ENCODE measurements around the gene CFAP299.
"Not testable (repeated sequence)": the region's sequence is repeated elsewhere in the genome, so short reads cannot be mapped to it uniquely, and the experiment has no call there.

Gene CFAP299

DNA sequence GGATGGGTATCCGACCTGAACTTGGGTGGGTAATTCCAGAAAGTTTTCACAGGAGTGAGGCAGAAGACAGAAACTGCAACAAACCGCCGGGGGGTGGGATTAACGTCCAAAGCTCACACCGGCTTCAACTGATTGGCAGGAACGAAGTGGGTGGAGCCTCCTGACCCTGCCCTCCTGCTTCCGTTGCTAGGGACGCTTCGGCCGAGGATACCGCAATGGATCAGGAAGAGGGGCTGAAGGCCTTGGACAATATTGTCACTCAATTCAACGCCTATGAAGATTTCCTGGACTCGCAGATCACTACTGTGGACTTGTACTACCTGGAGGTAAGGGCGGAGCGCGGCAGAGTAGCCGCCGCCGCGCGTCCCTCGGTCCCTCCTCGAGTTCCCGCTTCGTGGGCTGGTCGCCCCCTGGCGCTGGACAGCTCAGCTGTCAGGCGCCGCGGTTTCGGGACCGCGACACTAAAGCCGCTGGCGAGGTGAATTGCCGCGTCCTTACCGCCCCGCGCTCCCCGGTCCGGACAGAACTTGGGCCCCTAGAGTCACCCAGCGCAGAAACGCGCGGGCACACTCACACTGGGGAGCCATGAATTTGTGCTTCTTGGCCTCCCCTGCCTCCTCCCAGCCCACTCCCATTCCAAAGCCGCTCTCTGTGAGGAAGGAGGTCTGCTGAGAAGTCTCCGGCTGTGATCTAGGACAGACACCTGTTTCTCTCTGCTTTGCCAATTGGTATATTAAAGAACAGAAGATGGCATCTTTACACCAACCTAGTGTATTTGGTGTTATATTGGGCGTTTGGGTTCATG is at the start of gene CFAP299:
Gene CFAP299 (plus strand): TSS at position 177 of the 805 bp plus-strand sequence.
- peak; percentile 84 for DNase-seq

DNA sequence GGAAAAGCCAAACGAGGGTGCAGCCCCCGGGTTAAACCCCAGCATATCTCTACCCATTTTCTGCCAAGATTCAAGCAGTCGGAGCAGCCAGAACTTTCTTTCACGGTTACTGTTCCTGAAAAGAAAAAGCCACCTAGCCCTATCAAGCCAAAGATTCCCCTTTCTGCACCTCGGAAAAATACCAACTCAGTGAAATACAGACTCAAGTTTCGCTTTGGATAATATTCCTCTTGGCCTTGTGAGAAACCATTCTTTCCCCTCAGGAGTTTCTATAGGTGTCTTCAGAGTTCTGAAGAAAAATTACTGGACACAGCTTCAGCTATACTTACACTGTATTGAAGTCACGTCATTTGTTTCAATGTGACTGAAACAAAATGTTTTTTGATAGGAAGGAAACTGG is 49.1 kb upstream of the CFAP299 start:
- DNase-seq: no peak

DNA sequence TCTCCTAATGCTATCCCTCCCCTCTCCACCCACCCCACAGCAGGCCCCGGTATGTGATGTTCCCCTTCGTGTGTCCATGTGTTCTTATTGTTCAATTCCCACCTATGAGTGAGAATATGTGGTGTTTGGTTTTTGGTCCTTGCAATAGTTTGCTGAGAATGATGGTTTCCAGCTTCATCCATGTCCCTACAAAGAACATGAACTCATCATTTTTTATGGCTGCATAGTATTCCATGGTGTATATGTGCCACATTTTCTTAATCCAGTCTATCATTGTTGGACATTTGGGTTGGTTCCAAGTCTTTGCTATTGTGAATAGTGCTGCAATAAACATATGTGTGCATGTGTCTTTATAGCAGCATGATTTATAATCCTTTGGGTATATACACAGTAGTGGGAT is 44.9 kb upstream of the CFAP299 start:
- DNase-seq: not testable (repeated sequence)

DNA sequence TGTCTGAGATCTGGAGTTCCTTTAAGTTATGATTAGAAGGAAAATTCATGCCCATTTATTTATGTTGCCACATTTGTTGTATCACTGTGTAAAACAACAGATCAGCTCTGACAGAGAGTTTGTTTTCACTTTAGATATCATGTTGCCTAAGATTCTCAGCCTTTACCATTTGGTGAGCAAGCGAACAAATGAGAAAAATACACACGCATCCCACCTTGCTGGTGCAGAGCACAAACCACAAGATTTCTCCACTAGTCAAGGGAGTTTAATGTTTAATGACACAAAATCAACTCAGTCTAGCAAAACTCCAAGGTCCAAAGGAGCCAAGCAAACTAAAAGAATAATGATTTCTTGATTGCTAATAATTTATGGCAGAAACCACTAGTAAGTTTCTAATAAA is 41.3 kb upstream of the CFAP299 start:
- no peak for DNase-seq

DNA sequence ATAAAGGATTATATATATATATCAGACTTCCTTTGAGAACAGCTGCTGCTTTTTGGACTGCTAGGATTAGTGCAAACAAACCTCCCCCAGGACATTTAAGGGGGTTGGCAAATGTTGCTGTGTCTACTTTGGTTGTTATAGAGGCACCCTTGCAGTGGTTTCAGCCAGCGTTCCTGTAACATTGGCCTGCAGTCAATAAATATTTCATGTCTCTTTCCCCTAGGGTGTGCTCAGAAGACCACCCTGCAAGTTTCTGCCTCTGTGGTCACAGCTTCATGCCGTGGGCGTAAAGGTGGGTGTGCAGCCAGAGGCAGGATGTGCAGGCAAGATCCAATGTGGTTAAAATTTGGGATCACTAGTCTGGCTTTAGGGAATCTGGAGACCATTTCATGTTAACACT is 40.2 kb upstream of the CFAP299 start:
- DNase-seq: peak; percentile 54

DNA sequence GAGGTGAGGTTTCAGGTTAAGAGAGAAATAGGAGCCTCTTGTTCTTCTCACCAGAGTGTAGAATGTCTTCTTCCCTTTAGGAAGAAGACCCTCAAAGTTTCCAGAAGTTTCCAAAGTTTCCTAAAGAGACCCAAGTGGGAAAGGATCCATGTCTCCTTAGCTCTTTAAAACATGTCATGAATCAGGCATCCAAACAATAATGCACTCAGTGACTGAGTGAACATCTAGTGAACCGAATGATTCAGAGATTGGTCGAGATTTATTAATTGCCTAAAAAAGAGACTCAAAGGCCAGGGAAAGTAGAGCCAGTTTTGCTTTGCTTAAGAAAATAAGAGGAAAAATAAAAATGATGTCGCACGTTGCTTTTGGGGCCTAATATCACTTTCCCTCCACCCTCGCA is 39.7 kb upstream of the CFAP299 start:
- no peak for DNase-seq

GRCh38 chr4:80301884-80302283 is 33.6 kb upstream of the CFAP299 start:
- DNase-seq: no peak

DNA sequence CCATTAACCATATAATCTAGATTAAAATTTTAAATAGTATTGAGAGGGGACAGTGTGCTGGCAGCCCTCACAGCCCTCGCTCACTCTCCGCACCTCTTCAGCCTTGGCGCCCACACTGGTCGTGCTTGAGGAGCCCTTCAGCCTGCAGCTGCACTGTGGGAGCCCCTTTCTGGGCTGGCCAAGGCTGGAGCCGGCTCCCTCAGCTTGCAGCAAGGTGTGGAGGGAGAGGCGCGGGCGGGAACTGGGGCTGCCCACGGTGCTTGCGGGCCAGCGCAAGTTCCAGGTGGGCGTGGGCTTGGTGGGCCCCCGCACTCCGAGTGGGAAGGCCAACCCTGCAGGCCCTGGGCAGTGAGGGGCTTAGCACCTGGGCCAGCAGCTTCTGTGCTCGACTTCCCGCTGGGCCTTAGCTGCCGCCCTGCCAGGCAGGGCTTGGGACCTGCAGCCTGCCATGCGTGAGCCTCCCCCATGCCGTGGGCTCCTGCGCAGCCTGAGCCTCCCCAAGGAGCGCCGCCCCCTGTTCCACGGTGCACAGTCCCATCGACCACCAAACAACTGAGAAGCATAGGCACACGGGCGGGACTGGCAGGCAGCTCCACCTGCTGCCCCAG is 32.8 kb upstream of the CFAP299 start:
- no peak for DNase-seq

- no peak for DNase-seq
Measured at GRCh38 chr4:80305466-80305865, 30.1 kb upstream of the CFAP299 start.

- DNase-seq: no peak
Measured at GRCh38 chr4:80306260-80306659, 29.3 kb upstream of the CFAP299 start.

DNA sequence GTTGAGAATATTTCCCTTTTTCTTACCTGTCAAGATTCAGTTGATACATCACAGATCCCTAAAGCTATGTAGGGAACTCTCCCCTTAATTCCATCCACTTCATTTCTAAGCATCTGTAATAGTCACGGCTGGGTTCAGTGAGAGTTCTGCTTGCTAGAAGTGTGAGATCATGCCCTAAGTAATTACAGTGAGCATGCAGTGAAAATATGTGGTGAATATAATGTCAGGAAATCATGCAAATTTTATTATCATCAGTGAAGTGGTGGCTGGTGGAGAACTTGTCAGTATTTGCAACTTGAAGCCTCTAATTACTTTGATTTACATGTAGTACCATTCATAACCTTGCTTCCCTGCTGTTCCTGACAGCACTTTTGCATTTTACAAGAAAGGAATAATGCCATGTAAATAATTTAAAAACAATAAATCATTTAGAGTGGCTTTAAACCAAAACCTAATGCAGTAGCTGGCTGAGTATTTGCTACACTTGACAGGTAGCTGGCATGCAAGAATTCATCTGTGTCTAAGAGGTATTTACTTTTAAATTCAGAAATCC is 28.3 kb upstream of the CFAP299 start:
- DNase-seq: peak; percentile 73

DNA sequence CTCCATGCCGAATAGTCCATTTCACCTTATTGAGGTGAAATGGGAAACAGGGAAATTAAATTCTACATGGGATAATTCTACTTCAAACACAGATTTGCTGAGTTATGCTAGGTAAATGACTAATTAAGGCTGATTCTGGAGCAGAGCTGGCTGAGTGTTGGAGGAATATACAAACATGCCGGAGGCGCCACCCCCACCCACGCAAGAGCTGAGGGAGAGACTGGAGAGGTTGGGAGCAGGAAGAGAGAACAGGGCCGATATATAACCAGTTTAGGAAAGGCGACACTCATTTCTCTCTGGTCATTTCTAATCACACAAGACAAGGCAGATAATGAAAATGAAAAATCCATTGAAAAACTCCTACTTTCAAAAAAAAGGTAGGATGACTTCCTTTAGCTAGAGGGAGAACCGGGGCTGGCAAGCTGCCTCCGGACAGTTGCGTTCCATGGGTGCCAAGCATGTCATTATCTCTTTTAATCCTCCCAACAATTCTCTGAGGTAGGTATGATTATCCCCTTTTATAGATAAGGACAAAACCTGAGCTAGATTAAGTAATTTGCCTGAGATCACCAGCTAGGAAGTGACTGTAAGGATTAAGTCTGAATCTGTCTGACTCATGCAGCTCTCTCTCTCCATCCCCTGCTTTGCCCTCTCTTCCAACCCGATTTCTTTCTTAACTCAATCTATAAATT is 27.6 kb upstream of the CFAP299 start:
- DNase-seq: peak; percentile 38

DNA sequence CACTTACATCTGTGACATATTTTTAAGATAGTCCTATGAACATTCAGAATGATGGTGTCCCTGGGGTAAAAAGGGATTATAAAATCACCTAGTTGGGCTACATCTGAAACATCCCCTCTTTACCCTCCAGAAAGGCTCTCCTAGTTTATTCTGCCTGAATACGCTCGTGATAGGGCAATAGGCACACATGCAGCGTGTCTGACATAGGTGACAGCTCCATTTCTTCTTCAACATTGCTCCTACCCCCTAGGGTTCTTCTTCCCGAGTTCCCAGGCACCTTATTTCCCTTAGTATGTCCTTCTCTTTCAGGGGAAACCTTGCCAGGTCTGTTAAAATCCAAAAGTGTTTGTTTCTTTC is 27.1 kb upstream of the CFAP299 start:
- DNase-seq: no peak

DNA sequence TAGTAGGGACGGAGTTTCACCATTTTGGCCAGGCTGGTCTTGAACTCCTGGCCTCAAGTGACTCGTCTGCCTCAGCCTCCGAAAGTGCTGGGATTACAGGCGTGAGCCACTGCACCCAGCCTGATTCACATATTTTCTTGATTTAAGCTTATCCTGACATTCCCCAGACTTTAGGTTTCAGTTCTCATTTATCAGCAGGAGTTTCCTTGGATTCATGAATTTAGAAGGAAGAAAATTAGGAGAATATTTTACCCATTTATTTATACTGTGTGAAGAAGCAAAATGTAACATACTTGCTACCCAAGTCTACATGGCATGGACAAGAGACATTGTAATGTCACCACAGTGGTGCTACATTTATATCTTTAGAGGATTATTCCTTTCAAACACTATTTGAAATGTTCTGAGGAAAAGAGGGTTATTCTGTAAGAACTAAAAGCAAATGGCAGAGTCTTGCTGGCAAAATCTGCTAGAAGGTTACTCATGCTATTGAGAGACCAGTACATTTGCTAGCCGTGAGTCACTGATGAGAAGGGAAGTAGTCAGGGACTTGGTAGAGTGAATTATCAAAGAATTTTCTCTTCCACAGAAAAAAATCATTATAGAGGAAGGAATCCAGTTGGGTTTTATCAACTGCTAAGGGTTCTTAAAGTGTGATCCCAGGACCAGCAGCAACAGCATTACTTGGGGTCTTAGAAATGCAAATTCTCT is 26.1 kb upstream of the CFAP299 start:
- no peak for DNase-seq

GRCh38 chr4:80311130-80311529 is 24.4 kb upstream of the CFAP299 start:
- no peak for DNase-seq

DNA sequence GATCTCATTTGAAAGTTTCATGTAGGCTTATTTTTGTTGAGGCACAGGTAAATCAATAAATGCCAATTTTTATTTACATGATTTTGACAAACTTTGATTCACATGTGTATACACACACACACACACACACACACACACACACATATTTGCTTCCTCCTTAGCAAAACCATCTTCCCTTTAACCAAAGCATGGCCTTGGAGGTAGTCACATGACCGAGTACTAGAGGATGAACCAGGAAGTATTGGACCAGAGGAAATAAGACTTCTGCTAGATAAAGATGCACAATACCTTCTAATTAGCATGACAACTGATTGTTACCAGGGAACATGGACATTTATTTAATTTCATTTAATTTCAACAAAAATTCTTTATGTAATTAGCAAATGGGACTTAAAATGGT is 23.4 kb upstream of the CFAP299 start:
- no peak for DNase-seq

DNA sequence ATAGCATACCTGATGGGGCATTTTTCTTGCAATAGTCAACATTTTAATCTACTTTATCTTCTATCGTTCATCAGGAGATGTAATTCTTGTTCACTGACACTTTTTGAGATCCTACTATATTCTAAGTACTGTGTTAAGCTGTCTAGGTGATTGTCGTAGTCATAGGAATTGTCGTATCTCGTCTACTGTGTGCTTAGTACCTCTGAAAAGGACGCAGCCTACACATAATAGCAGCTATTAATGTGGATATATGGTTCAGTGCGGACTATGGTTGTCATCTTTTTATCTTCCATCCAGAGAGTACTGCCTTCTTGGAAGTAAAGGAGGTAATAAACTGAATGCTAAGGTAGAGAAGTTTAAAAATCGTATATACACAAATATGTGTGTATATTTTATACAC is 21.9 kb upstream of the CFAP299 start:
- no peak for DNase-seq

GRCh38 chr4:80315848-80316247 is 19.7 kb upstream of the CFAP299 start:
- not testable (repeated sequence) for DNase-seq

DNA sequence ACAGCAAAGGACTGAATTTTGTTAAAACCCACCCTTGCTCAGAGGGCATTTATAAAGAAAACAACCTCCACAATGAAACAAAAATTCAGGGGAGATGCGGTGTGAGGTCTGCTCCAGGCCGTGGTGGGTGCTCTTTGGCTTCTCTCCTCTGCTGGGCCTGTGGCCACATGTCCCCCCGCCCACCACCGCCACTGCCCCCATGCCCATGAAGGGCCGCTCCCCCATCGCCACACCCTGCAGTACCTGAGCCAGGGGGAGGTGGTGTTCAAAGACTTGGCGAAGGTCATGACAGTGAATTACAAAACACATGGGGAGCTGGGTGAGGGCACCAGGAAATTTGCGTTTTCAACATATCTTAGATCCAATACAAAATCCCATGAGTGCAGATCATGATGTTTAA is 14.2 kb upstream of the CFAP299 start:
- no peak for DNase-seq

DNA sequence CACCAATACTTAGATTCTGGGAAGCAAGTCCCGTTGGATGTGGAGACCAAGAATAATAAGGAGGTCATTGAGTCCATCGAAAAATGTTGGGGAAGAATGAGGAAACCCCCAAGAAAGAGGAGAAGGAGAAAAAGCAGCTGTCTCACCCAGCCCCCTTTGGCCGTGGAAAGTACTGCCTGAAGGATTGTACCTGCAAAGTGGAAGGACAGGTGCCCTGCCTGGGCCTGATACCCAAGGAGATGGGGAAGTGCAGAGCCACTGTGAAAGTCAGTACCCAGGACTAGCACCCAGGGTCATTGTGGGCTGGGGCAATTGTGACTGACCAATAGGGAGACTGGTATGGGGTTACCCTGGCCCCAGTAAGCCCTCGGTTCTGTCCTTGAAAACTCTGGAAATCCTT is 13.8 kb upstream of the CFAP299 start:
- no peak for DNase-seq

DNA sequence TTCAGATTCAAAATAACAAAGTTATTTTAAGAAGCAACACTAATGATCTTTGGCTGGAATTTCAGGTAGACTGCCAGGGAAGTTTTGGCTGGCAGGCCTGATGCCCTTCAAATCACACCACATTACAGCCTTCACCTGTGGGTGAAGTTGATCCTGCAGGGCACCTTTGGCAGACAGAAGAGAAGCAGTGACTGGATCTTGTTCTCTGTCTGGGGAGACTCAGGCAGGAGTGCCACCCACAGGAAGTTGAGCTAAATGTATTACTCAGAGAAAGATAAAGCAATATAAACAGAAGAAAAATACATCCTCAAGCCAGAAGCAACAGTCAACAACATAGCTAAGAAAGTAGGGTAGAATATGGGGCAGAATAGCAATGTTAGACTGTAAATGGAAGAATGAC is 12.8 kb upstream of the CFAP299 start:
- DNase-seq: peak; percentile 60

DNA sequence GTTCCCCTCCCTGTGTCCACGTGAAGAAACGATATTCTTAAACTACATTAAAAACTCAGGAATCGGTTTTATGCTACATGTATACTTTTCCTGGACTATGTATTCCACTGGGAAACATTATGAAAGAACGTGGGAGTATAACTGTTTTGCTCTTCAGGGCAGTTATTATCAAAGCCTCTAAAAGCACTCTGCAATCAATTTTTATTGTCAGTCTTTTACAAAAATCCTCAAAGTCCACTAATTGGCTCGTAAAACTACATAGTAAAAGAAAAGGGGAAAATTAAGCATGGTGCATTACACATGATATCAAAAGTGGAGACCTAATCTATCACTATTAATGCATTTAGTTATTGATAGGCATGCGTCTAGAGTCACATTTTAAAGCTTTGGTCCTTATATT is 11.4 kb upstream of the CFAP299 start:
- no peak for DNase-seq

DNA sequence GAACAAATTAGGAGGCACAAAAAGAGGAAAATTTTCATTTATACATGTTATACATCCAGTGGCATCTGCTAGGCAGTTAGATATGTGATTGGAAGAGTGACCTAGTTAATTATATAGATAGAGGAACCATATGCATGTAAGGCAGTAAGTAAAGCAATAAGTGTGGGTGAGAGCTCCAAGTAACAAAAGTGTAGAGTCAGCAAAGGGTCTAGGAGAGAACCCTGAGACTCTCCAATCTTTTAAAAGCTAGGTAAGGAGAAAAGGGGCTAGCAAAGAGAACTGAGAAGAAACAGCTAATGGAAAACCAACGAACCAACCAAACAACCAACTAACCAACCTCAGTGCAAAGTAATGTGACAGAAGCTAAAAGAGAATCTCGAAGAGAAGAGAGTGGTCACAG is 3.8 kb upstream of the CFAP299 start:
- DNase-seq: no peak

Measured in COR-L47 (cell line).